ENCODE results near the gene TATDN2.

Gene TATDN2

GRCh38 chr3:10248184-10248983 lies at the start of gene TATDN2:
TSS of gene TATDN2 (plus strand) at chr3:10248459. CDS start at chr3:10249201, 742 bp downstream.
- peak; percentile 85 to 90 for DNase-seq

- peak; percentile 45 to 53 for DNase-seq
These were observed 49.3 kb upstream of the TATDN2 start for GRCh38 chr3:10198761-10199649.

- no peak for DNase-seq
These were observed 43.3 kb upstream of the TATDN2 start for GRCh38 chr3:10204921-10205320.

GRCh38 chr3:10205451-10206165 lies 42.7 kb upstream of the TATDN2 start:
- no peak for DNase-seq

GRCh38 chr3:10206166-10206511 lies 42.1 kb upstream of the TATDN2 start:
- DNase-seq = no peak

DNA sequence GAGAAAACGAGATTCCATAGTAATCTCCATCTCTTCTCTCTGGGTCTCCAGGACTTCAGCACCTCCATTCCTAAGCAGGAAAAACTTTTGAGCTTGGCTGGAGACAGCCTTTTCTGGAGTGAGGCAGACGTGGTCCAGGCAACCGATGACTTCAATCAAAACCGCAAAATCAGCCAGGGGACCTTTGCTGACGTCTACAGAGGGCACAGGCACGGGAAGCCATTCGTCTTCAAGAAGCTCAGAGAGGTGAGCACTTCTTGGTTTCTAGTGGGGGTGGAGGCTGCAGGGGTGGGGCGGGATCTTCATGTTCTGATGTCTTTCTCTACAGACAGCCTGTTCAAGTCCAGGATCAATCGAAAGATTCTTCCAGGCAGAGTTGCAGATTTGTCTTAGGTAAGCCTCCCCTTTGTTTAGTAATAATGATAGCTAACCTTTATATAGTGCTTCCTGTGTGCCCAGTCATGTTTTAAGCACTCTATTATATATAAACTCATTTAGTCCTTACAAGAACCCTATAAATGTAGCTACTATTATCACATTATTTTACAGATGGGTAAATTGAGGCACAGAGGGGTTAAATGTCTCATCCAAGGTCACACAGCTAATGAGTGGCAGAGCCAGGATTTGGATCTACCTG lies 35.0 kb upstream of the TATDN2 start:
- no peak for DNase-seq

DNA sequence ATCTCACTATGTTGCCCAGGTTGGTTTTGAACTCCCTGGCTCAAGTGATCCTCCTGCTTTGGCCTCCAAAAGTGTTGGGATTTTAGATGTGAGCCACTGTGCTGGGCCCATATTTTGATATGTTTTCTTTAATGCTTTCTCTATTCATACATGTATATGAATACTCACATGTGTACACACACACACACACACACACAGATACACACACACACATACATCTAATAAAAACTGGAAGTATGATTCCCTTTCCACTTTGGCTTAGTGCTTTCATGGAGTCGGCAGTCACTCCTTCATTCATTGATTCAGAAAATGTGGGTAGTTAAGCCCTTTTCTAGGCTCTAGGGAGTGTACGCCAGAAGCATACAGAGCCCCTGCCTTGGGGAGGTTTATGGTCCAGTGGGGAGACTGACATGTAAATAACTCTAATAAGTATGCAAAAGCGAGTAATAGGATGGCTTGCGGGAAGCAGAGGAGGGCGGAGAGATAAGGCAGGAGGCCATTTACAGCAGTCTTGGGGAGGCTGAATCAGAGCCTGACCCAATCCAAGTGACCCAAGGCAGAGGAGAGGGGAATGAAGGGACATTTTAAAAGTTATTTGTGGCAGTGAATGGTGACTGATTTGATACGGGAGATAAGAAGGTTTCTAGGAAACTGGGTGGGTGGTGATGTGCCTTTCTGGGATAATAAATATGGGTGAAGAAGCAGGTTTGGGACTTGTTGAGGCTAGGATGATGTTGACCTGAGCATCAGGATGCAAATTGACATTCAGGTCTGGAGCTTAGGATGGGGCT lies 32.5 kb upstream of the TATDN2 start:
- DNase-seq = no peak

GRCh38 chr3:10217359-10217758 lies 30.9 kb upstream of the TATDN2 start:
- DNase-seq = no peak

DNA sequence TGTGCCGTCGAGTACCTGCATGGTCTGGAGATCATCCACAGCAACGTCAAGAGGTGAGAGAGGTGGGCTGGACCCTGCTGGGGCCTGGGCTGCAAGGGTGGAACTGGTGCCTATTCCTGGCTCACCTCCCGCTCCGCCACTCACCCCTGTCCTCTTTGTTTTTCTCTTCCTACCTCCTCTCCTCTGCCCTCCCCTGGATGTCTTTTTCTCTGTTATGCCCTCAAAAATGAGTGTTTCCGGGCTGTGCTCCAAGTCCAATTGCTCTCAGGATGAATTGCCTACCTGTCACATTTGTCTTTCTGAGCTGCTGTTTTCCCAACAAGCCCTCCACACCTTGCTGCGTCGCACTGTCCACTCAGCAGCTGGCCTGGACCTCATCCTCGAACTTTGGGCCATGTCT lies 28.5 kb upstream of the TATDN2 start:
- DNase-seq = no peak

GRCh38 chr3:10223676-10224639 lies 24.3 kb upstream of the TATDN2 start:
- DNase-seq = no peak

DNA sequence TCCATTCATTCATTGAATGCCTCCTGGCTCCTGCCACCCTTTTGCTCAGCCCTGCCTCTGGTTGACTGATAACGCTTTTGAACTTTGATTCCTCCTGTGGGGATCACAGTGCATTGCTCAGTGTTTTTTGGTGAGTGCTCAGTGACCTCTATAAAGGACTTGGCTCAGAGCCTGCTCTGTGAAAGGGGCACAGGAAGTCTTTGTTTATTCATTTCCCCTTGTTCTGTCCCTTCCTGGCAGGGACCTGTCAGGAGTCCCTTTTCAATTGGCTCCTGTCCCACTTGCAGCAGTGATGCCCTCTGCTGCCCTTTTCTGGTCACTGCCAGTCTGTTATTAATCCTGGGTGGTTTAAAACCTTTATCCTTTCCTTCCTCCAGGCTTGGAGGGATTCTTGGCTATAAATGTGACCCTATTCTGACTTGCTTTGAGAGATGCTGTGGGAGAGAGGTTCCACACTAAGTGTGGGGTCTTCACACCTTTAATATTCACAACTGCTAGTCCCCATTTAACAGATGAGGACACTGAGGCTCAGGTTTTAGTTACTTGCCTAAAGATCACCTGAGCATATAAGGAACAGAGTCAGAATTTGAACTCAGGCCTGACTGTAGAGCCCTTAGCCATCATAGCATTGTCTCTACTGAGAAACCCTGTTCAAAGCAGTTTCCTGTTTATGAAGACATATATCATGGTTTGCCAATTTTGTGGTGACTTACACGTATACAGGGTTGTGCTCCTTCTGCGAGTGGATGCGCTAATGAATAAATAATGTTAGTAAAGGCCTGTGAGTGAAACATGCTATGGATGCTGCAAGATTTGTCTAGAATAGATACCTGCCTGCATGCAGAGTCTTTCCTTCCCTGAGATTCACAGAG lies 23.2 kb upstream of the TATDN2 start:
- peak; percentile 58 to 63 for DNase-seq

DNA sequence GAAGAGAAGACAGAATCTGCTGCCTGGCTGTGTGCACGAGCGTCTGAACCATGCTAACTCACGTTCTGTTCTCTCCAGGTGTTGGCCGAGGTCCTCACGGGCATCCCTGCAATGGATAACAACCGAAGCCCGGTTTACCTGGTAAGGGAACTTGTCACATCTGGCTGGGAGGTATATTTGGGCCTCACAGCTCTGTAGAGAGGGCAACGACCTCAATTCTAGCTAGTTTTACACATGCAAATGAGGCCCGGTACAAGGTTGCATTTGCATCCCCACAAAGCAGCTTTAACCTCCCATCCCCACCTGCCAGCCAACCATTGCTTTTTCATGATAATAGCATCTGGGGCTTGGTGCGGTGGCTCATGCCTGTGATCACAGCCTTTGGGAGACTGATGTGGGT lies 22.0 kb upstream of the TATDN2 start:
- no peak for DNase-seq

- peak; percentile 24 to 39 for DNase-seq
These were observed 19.9 kb upstream of the TATDN2 start for GRCh38 chr3:10228248-10228950.

- no peak for DNase-seq
These were observed 18.7 kb upstream of the TATDN2 start for GRCh38 chr3:10229576-10229975.

DNA sequence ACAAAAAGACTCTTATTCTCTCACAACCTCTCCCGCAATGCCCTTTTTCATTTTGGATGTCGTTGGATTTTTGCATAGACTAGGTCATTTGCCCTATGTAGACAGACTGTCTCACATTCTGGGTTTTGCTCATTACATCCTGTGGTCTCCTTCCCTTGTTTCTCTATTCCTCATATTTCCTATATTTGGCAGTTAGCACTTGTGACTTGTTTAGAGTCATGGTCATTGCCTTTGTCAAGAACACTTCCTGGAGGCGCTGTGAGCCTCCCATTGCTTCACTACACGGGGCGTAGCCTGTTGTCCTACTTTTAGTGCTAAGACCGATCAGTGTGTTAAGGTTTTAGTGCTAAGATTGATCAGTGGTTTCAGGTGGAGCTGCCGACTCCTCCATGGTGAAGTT lies 16.1 kb upstream of the TATDN2 start:
- DNase-seq = no peak

DNA sequence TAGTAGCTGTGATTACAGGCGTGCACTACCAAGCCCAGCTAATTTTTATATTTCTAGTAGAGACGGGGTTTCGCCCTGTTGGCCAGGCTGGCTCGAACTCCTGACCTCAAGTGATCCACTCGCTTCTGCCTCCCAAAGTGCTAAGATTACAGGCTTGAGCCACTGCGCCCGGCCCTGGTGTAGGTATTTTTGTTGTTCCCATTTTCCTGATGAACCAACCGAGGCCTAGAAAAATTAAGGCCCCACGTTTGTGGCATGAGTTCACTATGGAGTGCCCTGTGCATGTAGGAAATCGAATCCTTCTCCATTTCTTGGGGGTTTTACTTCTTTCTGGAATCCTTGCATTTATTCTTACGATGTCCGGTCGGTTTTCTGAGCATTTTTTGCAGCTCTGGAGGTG lies 14.3 kb upstream of the TATDN2 start:
- no peak for DNase-seq

DNA sequence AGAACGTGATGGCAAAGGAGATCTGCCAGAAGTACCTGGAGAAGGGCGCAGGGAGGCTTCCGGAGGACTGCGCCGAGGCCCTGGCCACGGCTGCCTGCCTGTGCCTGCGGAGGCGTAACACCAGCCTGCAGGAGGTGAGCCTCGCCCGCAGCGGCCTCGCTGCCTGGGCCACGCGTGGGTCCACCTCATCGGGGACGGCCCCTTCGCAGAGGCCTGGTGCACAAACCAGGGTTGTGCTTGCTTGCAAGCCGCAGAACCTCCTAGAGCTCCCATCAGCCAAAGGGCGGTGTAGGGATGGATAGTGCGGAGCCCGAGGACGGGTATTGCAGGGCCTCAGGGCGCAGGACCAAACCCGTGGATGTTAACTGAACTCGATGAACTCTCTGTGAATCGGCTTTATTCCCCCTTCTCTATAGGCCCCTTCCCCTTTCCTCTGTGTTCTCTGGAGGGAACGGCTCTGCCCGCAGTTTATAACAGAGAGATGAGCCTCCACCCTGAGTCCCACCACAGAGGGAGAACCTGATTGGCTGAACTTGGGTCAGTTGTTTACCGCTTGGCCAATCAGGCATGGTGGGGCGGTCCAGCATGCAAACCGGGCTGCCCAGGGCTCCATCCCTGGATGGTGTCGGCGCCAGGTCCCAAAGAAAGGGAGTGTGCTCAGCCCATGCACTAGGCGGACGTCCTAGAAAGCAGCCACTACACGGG lies 13.6 kb upstream of the TATDN2 start:
- no peak for DNase-seq

- no peak for DNase-seq
These were observed 12.7 kb upstream of the TATDN2 start for GRCh38 chr3:10235551-10235950.
